Heart left ventricle (tissue), 16 donors: ENCODE measurements around the gene APLP2. TPM values are rescaled to one million over a fixed set of nuclear protein-coding genes. Genes with fewer than 3 reads are reported as not detected.

ENCODE experiments used
- ATAC-seq, 4 donors: fragments of 200-7000 bp; cut with Tn5 transposase; one replicate each; pipeline ENCODE4 v1.9.1; 2020 to 2022; ENCODE audit warnings: moderate library complexity in 4 of 4, mild to moderate bottlenecking in 3 of 4, moderate number of reproducible peaks in 1 of 4
- DNase-seq, 5 donors: peaks; one replicate each; pipeline ENCODE4 v3.0.0-alpha.2; 2020
- H3K27ac ChIP-seq, 12 donors: fragments of 200-600 bp; sonication (generic) in 4 of 12; one replicate each; pipeline versions ENCODE4 v1.5.0 to v1.8.0; 2016 to 2022; ENCODE audit warnings: mild to moderate bottlenecking in 2 of 12
- H3K27me3 ChIP-seq, 9 donors: fragments of 200-600 bp; sonication (generic) in 2 of 9; one replicate each; pipeline versions ENCODE4 v1.5.1 to v1.8.0; 2016 to 2022; ENCODE audit warnings: mild to moderate bottlenecking in 3 of 9
- H3K36me3 ChIP-seq, 9 donors: fragments of 200-600 bp; sonication (generic) in 2 of 9; one replicate each; pipeline versions ENCODE4 v1.5.0 to v1.8.0; 2018 to 2022; ENCODE audit warnings: mild to moderate bottlenecking in 2 of 9
- H3K4me1 ChIP-seq, 12 donors: fragments of 200-600 bp; sonication (generic) in 4 of 12; one replicate each; pipeline versions ENCODE4 v1.5.0 to v1.8.0; 2016 to 2022; ENCODE audit warnings: mild to moderate bottlenecking in 3 of 12
- H3K4me3 ChIP-seq, 12 donors: fragments of 200-600 bp; sonication (generic) in 4 of 12; one replicate each; pipeline versions ENCODE4 v1.5.0 to v1.8.0; 2017 to 2022; ENCODE audit warnings: mild to moderate bottlenecking in 9 of 12, moderate library complexity in 4 of 12
- H3K9me3 ChIP-seq, 12 donors: fragments of 200-600 bp; sonication (generic) in 4 of 12; one replicate each; pipeline versions ENCODE4 v1.5.0 to v1.8.0; 2016 to 2022; ENCODE audit warnings: mild to moderate bottlenecking in 1 of 12
- POLR2A ChIP-seq, 2 donors: fragments of 450-650 bp; IDR thresholded peaks; one replicate each; pipeline ENCODE4 v1.6.1; 2017; ENCODE audit warnings: antibody characterized with exemption in 2 of 2, mild to moderate bottlenecking in 2 of 2, moderate library complexity in 2 of 2
- WGBS, 4 donors: extraction: QIAGEN DNeasy Blood & Tissue Kit in 2 of 4; methylation state at CpG; one replicate each; pipeline versions ENCODE4 v1.1.5 to v1.1.7; 2013 to 2018; 5-methylcytosine and 5-hydroxymethylcytosine counted together
- intact Hi-C, 10 donors: fragments of 100-400 bp; cut with DNase I; formaldehyde crosslinking; loops; one replicate each; pipeline versions ENCODE4 v1.11.1 to v1.14.2; 2022
- polyA plus RNA-seq, 2 donors: library from polyadenylated mRNA; stranded (reverse); fragments of 200-250 nt; gene quantifications; one replicate each; pipeline ENCODE4 v1.2.3, GENCODE V29; 2013
- total RNA-seq, 9 donors: library from RNA; depleted of rRNA in 2 of 9; stranded (reverse); fragments of >200 nt in 2 of 9; fragmentation: NEBNext Ultra II Directional in 3 of 9; extraction: Animal tissue kit (Norgen Biotek cat#: 25700) in 3 of 9; gene quantifications; one replicate each; pipeline versions ENCODE4 v1.1.0 to v1.2.4, GENCODE V29; 2016 to 2023
- TF ChIP-seq, protein P1 (sequence below), 12 donors: fragments of 200-600 bp; sonication (generic) in 4 of 12; IDR thresholded peaks; one replicate each; pipeline versions ENCODE4 v1.5.0 to v1.8.0; 2018 to 2022; ENCODE audit warnings: antibody characterized with exemption in 12 of 12, mild to moderate bottlenecking in 5 of 12
- donor health status: ischemic (EF 13 %, LVEDD 7.1; RV severe dilation, severe dysfunction).
- donor health status: healthy with polysubstance abuse.
- donor health status: DM: no; HTN: yes; CAD: no.
- donor health status: DM: no; HTN: no; CAD: no.
- donor health status: ischemic (EF 25% LVEDD 6.9; RV normal size, moderate dysfunction).
- donor health status: ischemic (EF 25% LVEDD 5.7; RV mildly dilated, moderate dysfunction).
- donor health status: healthy.
- donor health status: DM: yes; HTN: yes; CAD: no.
- donor health status: ischemic (EF 35%, LVEDD 5.7; RV mildly dilated, moderate dysfunction).
- donor health status: nonischemic (EF 11% LVEDD 7.7; RV severe dilation, severe dysfunction).
- donor health status: DM: yes; HTN: yes; CAD: no.
- donor health status: PGD.
- donor health status: ischemic (EF 29% LVEDD 5.4; RV normal size, mild dysfunction).
- donor health status: nonischemic (EF 23%, LVEDD 6.1; RV moderate dilation, normal function).

APLP2 gene
- total and polyA plus RNA-seq, 11 donors: 121 to 423 (median 325) TPM

DNA sequence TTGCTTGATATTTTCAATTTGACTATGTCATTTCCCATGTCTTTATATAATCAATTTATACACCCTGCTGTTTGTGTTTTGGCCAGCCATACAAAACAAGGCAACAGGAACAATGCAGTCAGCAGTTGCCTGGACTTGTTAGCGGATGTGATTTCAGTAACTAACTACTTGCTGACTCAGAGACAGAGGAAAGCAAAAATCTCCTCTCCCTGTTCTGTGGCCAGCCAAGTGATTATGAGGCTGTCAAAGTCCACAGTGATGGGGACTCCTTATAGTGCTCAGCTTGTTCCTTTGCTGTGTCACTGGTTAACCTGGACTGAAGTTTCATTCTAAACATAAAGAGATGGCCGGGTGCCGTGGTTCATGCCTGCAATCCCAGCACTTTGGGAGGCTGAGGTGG lies 32.6 kb upstream of the APLP2 start:
- H3K4me1 ChIP-seq: peaks cover 0 to 5% (median 0%) of the 10 kb centered on the region in 12 donors
- no peak for DNase-seq
- H3K27ac ChIP-seq: no peak overlapping the region
- peak in 1 of 4 donors; percentile 50 for ATAC-seq
- no peak overlapping the region for H3K4me3 ChIP-seq
- no peak for TF ChIP-seq POLR2A (IDR thresholded peaks at IDR 0.05)
- TF ChIP-seq, protein P1, sequence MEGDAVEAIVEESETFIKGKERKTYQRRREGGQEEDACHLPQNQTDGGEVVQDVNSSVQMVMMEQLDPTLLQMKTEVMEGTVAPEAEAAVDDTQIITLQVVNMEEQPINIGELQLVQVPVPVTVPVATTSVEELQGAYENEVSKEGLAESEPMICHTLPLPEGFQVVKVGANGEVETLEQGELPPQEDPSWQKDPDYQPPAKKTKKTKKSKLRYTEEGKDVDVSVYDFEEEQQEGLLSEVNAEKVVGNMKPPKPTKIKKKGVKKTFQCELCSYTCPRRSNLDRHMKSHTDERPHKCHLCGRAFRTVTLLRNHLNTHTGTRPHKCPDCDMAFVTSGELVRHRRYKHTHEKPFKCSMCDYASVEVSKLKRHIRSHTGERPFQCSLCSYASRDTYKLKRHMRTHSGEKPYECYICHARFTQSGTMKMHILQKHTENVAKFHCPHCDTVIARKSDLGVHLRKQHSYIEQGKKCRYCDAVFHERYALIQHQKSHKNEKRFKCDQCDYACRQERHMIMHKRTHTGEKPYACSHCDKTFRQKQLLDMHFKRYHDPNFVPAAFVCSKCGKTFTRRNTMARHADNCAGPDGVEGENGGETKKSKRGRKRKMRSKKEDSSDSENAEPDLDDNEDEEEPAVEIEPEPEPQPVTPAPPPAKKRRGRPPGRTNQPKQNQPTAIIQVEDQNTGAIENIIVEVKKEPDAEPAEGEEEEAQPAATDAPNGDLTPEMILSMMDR (IDR thresholded peaks at IDR 0.05): no peak
- WGBS, 4 donors: 51 to 79% (median 74%) methylated on average over 3 of the region's 3 CpGs
- no peaks in the 10 kb centered on the region for H3K36me3 ChIP-seq
- H3K27me3 ChIP-seq: no peaks in the 10 kb centered on the region
- intact Hi-C loops: no loop called here
- H3K9me3 ChIP-seq: no peaks in the 10 kb centered on the region

DNA sequence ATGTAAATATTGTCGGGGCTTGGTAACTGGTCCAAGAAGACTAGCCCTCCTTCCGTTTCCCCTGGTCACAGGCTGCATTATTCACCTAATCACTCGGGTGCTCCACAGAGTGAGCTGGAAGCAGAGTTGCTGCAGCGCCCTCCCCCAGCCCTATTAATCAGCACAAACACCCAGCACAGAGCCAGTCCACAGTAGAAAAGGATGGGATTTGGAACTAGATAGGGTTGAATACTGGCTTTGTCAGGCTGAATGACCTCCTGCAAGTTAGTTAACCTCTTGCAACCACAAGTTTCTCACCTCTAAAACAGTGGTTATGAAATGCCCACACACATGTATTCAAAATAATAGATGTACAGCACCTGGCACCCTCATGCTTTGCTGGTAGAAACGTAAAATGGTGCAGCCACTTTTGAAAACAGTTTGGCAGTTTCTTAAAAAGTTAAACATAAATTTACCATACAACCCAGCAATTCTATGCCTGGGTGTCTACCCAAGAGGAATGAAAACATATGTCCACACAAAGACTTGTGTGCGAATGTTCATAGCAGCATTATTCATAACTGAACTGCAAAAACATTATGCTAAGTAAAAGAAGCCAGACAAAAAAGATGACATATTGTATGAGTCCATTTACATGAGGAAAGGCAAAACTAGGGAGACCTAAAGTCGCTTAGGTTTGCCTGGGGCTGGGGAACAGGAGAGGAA lies 31.7 kb upstream of the APLP2 start:
- 69 to 77% (median 72%) methylated on average over 7 of the region's 7 CpGs for WGBS, 4 donors
- H3K27ac ChIP-seq: no peak overlapping the region
- H3K36me3 ChIP-seq: no peaks in the 10 kb centered on the region
- H3K4me1 ChIP-seq: peaks cover 0 to 15% (median 0%) of the 10 kb centered on the region in 12 donors
- intact Hi-C loops: no loop called here
- H3K27me3 ChIP-seq: no peaks in the 10 kb centered on the region
- H3K9me3 ChIP-seq: no peaks in the 10 kb centered on the region
- ATAC-seq (no peak), DNase-seq (no peak)
- no peak for TF ChIP-seq POLR2A (IDR thresholded peaks at IDR 0.05)
- TF ChIP-seq, protein P1 (IDR thresholded peaks at IDR 0.05): no peak
- H3K4me3 ChIP-seq: no peak overlapping the region

DNA sequence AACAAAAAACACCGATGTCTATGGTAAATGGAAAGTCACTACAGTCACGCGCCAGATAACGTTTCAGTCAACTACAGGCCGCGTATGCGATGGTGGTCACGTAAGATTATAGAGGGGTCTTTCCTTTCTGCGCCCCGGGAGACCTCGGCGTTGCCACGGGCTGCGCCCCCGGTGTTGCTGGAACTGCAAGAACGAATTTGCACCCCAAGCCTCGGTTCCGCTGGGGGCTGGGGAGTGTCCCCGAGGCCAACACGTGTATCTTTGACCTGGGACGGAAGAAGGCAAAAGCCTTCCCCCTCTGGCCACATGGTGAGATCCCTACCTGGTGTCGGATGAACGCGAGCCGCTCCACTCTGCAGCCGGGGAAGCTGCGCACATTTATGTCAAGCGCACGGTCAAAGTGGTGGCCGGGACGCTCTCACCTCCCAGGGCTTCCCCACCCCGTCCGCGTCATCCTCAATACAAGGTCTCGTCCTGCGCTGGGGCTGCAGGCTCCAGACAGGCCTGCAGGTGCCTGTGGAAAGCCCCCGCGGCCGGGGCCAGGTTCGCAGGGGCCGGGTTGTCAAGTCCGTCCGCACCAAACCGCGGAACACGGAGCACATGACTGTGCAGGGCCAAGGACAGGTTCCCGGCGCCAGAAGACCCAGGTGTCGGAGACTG lies 29.3 kb upstream of the APLP2 start:
- TF ChIP-seq POLR2A (IDR thresholded peaks at IDR 0.05): no peak
- TF ChIP-seq, protein P1 (IDR thresholded peaks at IDR 0.05): no peak
- Histone ChIP-seq H3K36me3 (no peaks in the 10 kb centered on the region), H3K27me3 (no peaks in the 10 kb centered on the region), H3K4me1 (peaks cover 0 to 18% (median 0%) of the 10 kb centered on the region in 12 donors), H3K4me3 (no peak overlapping the region), H3K9me3 (no peaks in the 10 kb centered on the region), H3K27ac (no peak overlapping the region)
- ATAC-seq: no peak
- WGBS, 4 donors: 87 to 92% (median 90%) methylated on average over 43 to 49 of the region's 49 CpGs
- intact Hi-C loops: no loop called here
- no peak for DNase-seq

DNA sequence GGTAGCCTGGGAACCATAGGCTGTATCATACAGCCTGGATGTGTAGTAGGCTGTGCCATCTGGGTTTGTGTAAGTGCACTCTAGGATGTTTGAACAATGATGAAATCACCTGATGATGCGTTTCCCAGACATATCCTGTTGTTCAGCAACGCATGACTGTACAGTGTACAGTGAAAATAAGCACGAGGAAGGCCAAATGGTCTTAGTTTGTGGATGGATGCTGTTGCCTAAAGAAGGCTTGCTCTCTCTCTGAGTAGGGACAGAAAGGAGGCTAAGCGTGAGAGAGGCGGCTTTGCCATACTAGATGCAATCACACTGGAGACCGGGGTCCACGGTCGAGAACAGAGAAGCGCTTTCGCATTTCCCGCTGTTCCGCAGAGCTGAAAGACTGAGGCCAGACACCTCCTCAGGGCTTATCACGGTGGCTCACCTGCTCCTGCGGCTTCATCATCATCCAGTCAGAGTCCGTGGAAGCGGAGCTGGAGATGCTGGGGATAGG lies 27.6 kb upstream of the APLP2 start:
- Histone ChIP-seq H3K4me1 (peaks cover 0 to 18% (median 0%) of the 10 kb centered on the region in 12 donors), H3K27ac (no peak overlapping the region), H3K27me3 (no peaks in the 10 kb centered on the region), H3K4me3 (no peak overlapping the region), H3K9me3 (no peaks in the 10 kb centered on the region), H3K36me3 (no peaks in the 10 kb centered on the region)
- WGBS, 4 donors: 71 to 85% (median 77%) methylated on average over 16 of the region's 16 CpGs
- no peak for DNase-seq
- intact Hi-C loops: no loop called here
- peak in 3 of 4 donors; percentile 46 to 90 (median 49) for ATAC-seq
- no peak for TF ChIP-seq POLR2A (IDR thresholded peaks at IDR 0.05)
- TF ChIP-seq, protein P1 (IDR thresholded peaks at IDR 0.05): no peak
